NCI-H2227 (cell line): ENCODE data around the gene ABCB11.
"Not testable (repeated sequence)": the region's sequence is repeated elsewhere in the genome, so short reads cannot be mapped to it uniquely, and the experiment has no call there.

Source experiments
- DNase-seq: peaks from one replicate; lab custom pipeline; 2025; ENCODE audit not compliant: unreplicated experiment; lab: John Stamatoyannopoulos, UW

Gene ABCB11

DNA sequence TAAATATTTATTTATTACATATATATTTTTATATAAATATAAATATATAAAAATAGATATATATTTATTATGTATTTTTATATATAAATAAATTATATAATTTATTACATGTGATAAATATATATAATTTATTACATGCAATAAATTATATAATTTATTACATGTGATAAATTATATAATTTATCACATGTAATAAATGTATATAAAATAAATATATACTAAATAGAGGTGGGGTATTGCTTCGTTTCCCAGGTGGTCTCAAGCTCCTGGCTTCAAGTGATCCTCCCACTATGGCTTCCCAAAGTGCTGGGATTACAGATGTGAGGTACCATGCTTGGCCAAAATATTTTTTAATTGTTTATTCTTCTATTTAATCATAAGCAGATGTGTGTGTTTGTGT, 133.7 kb downstream of the ABCB11 start:
- no peak for DNase-seq

DNA sequence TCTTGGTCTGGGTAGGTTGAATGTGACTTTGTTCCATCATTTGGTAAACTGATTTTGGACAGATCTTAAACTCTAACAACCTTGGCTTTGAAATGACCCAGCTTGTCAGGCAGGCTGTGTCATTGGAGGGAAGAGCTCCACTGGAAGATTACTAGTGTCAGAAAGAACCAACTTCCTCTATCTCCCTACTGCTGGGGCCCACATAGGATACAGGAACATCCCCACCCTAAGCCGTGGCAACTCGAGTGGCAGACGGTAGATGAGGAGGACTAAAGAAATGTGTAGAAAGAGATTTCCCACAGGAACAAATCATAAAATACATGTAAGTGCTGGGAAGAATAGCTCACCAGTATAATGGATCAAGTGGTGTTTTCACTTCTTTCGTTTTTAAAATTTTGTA, 134.3 kb downstream of the ABCB11 start:
- no peak for DNase-seq

DNA sequence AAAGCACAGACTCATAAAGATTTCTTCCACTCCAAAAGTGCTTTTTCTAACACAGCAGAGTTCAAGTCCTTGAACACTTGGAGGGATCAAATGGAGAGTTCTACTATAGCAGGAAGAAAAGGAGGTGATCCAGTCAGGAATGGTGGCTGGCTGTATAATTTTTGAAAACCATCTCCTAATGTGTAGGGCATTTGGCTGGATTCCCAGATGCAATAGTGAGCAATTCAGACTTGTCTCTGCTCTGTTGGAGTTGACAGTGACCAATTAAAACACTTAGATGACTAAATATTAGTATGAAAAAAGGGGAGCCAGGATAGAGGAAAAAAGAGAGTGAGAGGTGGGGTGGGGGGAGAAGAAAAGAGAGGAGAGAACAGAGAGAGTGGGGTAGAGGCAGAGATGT, 135.4 kb downstream of the ABCB11 start:
- peak; percentile 68 for DNase-seq

DNA sequence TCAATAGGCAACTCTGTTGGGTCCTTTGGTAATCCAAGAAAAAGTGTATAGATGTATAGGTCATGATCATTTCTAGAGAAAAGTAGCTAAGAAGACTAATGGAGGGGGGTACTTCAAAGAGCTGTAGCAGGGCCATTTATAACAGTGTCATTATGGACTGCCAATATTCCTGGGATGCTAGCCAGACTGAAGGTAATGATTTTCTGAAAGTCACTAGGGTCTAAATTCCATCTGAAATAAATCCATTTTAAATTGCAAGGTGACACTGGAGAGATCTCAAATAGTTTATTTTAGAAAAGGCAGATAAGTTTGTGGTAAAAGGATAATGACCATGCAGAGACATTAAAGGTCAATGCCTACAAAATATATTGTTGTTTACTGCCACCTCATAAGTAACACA, 136.4 kb downstream of the ABCB11 start:
- no peak for DNase-seq

DNA sequence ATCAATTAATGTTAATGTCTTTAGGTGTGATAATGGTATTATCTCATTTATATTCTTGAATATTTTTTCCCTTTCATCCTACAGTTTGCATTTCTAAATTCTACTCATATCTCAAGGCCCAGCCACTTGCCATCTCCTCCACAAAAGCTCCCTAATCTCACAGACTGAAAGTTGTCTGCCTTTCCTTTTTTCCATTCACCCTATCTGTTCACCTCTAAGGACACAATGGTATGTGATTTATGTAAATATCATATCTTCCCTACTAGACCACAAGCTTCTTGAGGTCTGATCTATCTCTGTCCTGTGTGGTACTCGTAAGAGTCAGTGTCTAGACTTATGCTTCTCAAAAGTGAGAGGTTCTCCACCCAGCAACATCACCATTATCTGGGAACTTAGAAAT, 137.0 kb downstream of the ABCB11 start:
- DNase-seq = no peak

DNA sequence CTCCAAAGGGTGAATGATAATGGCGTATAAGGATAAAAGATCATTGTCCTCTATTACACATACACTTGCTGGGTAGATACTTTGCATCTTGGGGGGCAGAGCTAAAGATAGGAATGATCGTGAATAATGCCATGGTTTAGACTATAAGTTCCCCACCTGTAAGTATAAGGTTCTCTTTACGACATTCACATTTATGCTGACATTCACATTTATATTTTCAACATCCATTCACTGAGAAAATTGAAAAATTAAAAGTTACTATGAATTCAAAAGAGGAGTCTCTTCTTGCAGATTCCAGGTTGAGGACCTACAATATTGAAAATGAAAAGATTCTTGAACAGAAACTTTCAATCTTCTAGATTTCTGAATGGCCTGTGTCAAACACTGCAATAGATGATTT, 138.8 kb downstream of the ABCB11 start:
- DNase-seq = no peak

DNA sequence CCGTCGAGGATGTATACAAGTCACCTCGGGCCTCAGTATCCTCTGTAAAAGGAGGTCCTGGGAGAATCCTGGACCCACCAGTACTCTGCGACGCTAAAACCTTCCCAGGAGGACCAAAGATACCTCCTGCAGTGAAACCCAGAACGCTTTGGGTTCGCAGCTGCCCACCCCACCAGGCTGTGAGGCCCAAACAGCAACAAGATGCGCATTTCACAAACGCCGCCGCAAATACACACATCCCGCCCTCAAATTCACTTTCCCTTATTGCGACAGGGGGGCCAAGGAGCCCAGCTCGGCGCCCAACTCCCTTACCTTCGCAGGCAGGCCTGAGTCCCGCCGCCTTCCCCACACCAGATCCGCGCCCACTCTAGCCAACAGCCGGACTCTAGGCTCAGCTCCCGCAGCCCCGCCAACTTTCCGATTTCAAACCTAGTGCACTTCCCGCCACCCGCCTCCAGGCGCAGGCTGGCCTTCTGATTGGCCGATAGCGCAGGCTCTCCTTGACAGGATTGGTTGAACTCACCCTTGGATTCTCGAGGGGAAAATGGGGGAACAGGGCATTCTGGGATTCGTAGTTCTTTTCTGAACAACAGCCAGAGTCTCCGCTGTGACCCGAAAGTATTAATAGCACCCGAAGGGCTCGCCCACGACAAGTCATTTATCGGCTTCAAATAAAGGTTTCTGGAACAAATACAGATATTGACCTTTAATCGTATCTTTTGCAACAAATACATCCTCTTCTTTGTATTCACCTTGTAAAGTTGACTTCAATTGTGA, 140.9 kb downstream of the ABCB11 start, which contains the start of gene SPC25:
Gene SPC25, minus strand, starts transcription at position 425 of the 777 bp plus-strand sequence. CDS start 911 bp downstream, outside the sequence.
- peak; percentile 98 for DNase-seq

DNA sequence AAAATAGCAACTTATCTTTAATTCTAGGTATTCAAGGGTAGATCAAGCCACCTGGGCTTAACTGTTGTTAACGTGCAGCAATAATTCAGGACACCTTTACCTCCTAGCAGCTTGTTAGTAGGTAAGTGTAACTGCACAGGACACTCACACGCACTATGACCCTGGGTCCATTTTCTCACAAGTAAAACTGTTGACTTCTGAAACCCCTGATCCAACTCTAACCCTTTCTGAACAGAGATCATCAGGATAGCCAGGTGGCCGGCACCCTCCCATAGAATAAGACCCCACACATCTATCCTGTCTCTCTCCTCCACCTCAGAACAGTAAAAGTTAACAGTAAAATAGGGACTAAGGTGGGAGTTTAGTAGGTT, 141.5 kb downstream of the ABCB11 start:
- DNase-seq = peak; percentile 43

DNA sequence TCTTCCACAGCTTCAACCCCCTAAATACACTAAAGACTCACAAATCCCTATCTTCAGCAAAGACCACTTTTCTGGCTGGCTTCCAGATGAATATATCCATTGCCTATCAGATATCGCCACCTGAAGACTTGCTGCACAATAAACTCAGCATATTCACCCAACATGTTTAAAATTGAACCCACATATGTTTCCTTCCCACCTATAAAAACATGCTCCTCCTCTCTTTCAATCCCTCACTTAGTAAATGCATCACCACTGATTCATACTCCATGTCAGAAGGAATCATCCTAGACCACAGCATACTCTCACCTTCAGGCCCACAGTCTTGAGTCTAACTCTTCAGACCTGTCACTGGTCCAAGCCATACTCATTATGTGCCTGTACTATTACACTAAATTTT, 146.1 kb downstream of the ABCB11 start:
- no peak for DNase-seq

DNA sequence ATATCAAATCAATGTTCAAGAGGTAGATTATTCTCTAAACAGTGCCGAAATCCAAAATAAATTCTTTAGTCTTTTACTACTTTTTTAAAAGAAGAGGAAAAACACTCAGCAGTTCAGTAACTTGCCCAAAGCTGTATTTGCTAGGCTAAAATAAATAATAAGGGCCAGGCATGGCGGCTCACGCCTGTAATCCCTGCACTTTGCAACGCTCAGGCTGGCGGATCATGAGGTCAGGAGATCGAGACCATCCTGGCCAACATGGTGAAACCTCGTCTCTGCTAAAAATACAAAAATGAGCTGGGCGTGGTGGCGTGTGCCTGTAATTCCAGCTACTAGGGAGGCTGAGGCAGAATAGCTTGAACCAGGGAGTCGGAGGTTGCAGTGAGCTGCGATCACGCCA, 149.0 kb downstream of the ABCB11 start:
- not testable (repeated sequence) for DNase-seq

DNA sequence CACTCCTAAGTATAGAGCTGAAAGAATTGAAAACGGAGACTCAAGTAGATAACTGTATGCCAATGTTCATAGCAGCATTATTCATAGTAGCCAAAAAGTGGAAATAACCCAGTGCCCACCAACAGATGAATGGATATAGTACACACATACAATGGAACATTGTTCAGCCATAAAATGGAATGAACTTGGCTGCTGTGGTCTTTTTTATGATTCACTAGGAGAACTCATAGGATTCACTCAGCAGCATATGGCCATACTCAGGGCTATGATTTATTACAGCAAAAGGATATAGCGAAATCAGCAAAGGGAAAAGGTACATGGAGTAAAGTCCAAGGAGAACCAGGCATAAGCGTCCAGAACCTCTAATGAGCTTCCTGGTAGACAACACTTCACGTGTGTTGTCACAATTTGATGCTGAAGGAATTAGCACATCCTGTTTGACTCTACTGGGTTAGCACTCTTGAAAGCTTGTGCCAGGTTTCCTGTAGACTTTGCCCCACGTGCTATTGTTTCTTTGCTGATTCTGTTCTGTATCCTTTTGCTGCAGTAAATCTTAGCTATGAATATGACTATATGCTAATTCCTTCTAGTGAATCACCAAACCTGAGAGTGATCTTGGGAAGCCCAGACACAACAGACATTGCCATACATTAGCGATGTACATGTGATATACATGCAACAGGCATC, 156.6 kb downstream of the ABCB11 start:
- DNase-seq = no peak

DNA sequence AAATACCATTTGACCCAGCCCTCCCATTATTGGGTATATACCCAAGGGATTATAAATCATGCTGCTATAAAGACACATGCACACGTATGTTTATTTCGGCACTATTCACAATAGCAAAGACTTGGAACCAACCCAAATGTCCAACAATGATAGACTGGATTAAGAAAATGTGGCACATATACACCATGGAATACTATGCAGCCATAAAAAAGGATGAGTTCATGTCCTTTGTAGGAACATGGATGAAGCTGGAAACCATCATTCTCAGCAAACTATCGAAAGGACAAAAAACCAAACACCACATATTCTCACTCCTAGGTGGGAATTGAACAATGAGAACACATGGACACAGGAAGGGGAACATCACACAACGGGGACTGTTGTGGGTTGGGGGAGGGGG, 160.3 kb downstream of the ABCB11 start:
- DNase-seq = not testable (repeated sequence)
